ENCODE data around the gene CEMIP. TPM values are rescaled to one million over a fixed set of nuclear protein-coding genes. Genes with fewer than 3 reads are reported as not detected.

Gene CEMIP
- polyA plus RNA-seq, 1 experiment = 221 TPM

DNA sequence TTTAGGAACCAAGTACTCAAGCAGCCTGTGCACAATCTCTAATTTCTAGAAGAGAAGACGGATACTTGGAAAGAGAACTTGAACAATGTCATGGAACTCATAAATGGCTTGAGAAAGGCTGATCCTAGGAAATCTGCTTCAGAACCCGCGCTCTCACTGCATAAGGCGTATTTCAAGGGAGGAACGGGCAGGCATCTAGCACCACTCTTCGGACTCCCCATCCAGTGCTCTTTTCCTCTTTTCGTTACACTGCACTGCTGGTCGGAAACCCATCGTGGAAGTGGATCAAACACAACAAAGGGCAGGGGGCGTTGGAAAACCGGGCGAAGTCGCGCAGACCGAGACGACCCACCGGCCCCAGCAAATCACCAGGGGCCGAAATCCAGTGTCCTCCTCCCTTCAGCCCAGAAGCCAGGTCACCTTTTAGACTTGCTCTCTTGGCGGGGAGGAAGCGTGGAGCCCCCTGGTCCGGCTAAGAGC lies 221.0 kb downstream of the CEMIP start:
- CTCF ChIA-PET = interaction anchor here (0.7 to 2.3 kb wide), 2 partner anchors 20 to 266 kb away, joined by 3 to 15 read pairs; no protein-coding TSS in a partner anchor

GRCh38 chr15:81000624-81001151 lies 221.5 kb downstream of the CEMIP start, which contains the start of gene TLNRD1:
Gene TLNRD1, plus strand, starts transcription at chr15:81000923. Its CDS starts 1,349 bp downstream, at chr15:81002272.
- ChIA-PET POLR2A (interaction anchor here (1.2 kb wide), 1 partner anchor 10 kb away, joined by 13 read pairs; no protein-coding TSS in a partner anchor), CTCF (interaction anchor here (0.7 to 2.3 kb wide), 2 partner anchors 20 to 266 kb away, joined by 3 to 15 read pairs; no protein-coding TSS in a partner anchor)
- Histone ChIP-seq H3K27me3 (ENCODE audit: control insufficient read depth, insufficient read depth, low read length) (no peaks in the 10 kb centered on the region), H3K9me3 (ENCODE audit: control insufficient read depth, insufficient read depth, low read length) (peaks cover 13% of the 10 kb centered on the region), H3K27ac (ENCODE audit: low read depth, low read length) (peak within 1 kb of the TSS; percentile 89), H3K4me3 (ENCODE audit: low read depth, low read length) (peak within 1 kb of the TSS; percentile 83)
- TF ChIP-seq CTCF (IDR thresholded peaks at IDR 0.05; ENCODE audit: low read depth, low read length) = no peak
- peak; percentile 73 for DNase-seq (ENCODE audit: low read depth, low spot score)

More for the DNA sequence above, 221.0 kb downstream of the CEMIP start:
- peak overlapping the region; percentile 89 for H3K27ac ChIP-seq (ENCODE audit: low read depth, low read length)
- H3K4me3 ChIP-seq (ENCODE audit: low read depth, low read length) = peak overlapping the region; percentile 83
- peaks cover 13% of the 10 kb centered on the region for H3K9me3 ChIP-seq (ENCODE audit: control insufficient read depth, insufficient read depth, low read length)
- no peak for DNase-seq (ENCODE audit: low read depth, low spot score)
- TF ChIP-seq CTCF (IDR thresholded peaks at IDR 0.05; ENCODE audit: low read depth, low read length) = no peak
- POLR2A ChIA-PET = interaction anchor here (1.2 kb wide), 1 partner anchor 9 kb away, joined by 13 read pairs; no protein-coding TSS in a partner anchor
- H3K27me3 ChIP-seq (ENCODE audit: control insufficient read depth, insufficient read depth, low read length) = no peaks in the 10 kb centered on the region

Small RNA genes lying within 50 kb of the gene (small RNA-seq; reads per million reads assigned to genes)
- gene MIR4514 (ENCODE audit: insufficient read length, low read depth) (not detected), gene MIR549A (ENCODE audit: insufficient read length, low read depth) (4.6 reads per million, percentile 46 among the genes with 10 or more reads in this experiment)

Other genes starting within 250 kb of the CEMIP start
- 29.0 and 30.8 TPM in 2 replicates for gene ABHD17C, start 84.1 kb upstream of the CEMIP start, polyA plus RNA-seq (2011; rRNA removed)
- gene MESD, start 210.4 kb downstream of the CEMIP start, polyA plus RNA-seq (2011; rRNA removed) = 19.1 and 23.9 TPM in 2 replicates
- 3.5 and 4.1 TPM in 2 replicates for gene TLNRD1, start 221.6 kb downstream of the CEMIP start, polyA plus RNA-seq (2011; rRNA removed)